DMS153 (cell line): ENCODE data around the gene BMX.

Experiments
- DNase-seq: peaks from one replicate; lab custom pipeline; 2025; lab: John Stamatoyannopoulos, UW

BMX gene

DNA sequence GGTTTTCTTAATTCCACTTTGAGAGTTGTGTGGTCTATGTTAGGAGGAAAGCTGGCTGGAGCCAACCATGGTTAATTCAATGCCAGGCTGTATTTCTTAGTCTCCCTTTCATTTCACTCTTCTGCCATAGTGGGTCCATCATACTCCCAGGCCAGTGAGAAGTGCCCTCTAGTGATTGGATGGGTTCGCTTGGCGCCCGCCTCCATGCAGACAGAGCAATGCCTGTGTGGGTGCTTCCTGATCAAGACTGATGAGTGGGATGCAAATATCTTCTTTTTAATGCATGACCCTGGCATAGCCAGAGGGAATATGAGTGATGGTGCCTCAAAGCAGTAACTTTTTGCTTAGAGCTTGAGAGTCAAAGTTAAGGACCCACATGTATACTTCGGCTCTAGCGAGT is 6.4 kb downstream of the BMX start:
- no peak for DNase-seq

- DNase-seq: no peak
These were observed 9.2 kb downstream of the BMX start for GRCh38 chrX:15509845-15510244.

GRCh38 chrX:15511563-15511962 is 11.0 kb downstream of the BMX start:
- DNase-seq: no peak

- DNase-seq: no peak
These were observed 11.9 kb downstream of the BMX start for GRCh38 chrX:15512401-15512965.

GRCh38 chrX:15514279-15514678 is 13.7 kb downstream of the BMX start:
- no peak for DNase-seq

DNA sequence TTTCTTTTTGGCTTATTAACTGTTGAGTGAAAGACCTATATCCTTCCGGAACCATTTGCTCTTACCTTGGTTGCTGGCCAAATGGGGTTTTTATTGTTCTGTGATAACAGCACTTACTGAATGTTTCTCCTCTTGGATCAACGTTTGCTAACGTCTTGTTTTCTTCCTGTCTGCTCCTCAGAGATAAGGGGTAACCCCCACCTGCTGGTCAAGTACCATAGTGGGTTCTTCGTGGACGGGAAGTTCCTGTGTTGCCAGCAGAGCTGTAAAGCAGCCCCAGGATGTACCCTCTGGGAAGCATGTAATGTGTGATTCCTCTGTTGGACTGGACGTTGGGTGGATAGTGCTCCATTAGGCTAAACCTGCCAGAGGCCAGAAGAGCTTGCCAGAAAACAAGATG is 15.3 kb downstream of the BMX start:
- no peak for DNase-seq

DNA sequence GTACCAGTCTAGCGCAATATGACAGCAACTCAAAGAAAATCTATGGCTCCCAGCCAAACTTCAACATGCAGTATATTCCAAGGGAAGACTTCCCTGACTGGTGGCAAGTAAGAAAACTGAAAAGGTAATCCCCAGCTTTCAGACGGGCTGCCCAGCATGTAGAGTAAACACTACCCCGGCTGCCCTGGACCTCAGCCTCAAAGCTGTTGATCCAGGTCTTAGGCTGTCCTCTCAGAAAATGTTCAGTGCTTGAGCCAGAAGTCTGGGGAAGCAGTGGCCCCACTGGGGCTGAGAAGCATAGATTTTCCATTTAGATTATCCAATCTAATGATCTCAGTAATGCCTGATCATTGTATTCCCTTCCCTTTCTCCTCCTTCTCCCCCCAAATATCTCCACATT is 21.9 kb downstream of the BMX start:
- DNase-seq: no peak

GRCh38 chrX:15523088-15523487 is 22.5 kb downstream of the BMX start:
- DNase-seq: no peak

GRCh38 chrX:15524417-15524816 is 23.8 kb downstream of the BMX start:
- DNase-seq: no peak

GRCh38 chrX:15525664-15526416 is 25.2 kb downstream of the BMX start:
- DNase-seq: peak; percentile 30

DNA sequence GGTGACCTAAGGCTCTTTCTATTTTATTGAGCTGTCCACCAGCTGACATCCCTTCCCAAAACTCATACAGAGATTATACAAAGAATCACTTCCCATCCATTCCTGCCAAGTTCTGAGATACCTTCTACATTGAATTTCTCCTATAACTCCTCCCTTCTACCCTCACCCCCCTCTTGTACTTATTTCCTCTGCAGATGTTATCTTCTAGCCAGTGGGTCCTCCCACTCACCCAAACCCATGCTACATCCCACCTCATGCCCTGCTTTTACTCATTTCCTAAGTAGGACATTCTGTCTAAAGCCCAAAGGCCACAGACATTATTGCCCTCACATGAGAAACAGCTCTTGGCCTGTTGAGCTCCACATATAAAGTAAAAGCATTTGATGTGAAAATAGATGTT is 28.6 kb downstream of the BMX start:
- no peak for DNase-seq

- DNase-seq: no peak
These were observed 29.7 kb downstream of the BMX start for GRCh38 chrX:15530318-15530717.

GRCh38 chrX:15546745-15547144 is 46.1 kb downstream of the BMX start:
- no peak for DNase-seq

DNA sequence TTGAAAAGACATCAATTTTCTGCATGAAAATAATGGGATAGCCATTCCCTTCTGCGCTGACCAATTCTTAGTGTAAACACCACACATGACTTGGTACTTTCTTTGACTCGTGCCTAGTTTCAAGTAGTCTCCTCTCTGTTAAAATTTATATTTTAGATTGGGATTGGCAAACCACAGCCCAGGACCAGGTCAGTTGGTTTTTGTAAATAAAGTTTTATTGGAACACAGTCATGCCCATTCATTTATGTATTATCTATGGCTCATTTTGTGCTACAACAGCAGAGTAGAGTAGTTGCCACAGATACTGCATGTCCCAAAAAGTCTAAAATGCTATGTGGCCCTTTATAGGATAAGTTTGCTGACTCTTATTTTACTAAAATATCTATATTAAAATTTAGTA is 46.7 kb downstream of the BMX start:
- no peak for DNase-seq

DNA sequence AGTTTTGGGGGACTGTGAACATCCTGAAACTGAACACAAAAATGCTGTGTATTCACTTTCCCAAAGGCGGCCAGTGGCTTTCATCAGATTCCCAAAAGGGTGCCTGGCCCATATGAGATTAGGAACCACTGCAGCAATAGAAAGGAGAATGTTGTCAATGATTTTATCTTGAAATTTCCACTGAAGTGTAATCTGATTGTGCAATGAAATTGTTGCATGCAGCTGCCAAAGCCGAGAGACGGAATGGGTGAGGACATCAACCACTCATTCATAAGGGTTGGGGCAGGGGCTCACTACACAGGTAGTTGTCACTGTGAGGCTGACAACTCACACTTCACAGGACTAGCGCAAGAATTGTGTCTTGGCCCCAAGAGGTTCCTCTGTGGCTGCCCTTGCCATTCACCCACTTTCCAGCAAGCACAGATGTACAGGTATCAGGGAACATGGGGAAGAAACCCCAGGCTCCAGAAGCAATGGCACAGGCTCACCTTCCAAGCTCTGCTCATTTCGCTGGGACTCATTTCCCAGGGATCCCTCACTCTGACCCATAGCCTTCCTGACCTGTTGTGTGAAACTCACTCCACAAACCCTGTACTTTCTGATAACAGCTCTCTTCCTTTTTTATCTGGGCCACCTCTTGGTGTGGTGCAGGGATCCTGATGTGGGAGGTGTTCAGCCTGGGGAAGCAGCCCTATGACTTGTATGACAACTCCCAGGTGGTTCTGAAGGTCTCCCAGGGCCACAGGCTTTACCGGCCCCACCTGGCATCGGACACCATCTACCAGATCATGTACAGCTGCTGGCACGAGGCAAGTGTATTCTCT is 48.8 kb downstream of the BMX start:
- no peak for DNase-seq

GRCh38 chrX:15559227-15559626 is 58.6 kb downstream of the BMX start:
- DNase-seq: no peak

DNA sequence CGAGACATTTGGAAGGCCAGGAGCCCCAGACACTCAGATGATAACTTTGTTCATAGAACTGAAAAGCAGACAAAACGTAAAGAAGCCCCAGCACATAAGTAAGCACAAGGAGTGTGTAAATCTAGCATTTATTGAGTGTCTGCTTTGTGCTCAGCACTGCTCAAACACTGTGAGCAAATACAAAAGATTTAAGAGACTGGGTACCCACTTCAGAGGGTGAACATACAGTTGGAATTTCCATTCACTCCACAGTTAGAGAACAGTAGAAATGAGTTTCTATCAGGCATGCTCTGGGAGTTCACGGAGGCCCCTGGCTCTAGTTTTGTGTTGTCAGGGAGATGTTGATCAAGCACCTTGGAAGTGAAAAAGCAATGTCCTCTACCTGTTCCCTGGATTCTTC is 60.3 kb downstream of the BMX start:
- no peak for DNase-seq

DNA sequence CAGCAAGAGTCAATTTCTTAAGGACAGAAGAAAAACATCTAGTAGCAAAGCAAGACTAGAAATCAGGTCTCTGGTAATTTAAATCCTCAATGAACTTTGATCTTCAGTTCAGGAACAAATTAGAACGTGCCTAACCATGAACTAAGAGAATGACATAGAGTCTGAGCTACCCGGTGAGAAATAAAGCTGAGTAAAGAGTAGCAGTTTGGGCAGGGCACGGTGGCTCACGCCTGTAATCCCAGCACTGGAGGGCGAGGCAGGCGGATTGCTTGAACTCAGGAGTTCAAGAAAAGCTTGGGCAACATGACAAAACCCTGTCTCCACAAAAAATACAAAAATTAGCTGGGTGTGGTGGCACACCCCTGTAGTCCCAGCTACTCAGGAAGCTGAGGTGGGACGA is 62.4 kb downstream of the BMX start:
- DNase-seq: no peak

DNA sequence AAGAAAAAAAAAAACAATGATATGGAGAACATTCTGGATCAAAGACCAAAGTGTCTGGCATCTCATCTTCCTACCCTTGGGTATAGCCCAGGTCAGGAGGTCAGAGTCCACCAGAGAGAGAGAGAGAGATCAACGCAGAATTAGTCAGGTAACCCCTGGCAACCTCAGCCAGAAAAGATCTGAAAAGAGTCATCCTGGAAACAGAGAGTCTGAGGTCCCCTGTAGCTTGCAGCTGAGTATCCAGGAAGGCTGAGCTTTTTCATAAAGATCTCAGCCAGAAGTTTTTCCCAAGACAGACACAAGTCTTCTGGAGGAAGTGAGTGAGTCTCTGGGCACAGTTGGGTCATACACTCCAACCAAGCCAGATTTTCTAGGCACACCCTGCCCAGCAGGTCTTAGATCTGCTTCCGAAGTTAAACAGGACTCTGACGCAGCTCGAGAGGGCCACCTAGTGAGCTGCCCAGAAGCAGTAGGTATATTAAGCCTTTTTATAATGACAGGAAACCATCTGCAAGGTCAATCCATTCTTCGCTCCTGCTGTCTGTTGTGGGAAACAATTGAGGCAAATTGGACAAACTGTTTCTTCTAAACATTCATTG is 64.5 kb downstream of the BMX start:
- DNase-seq: peak; percentile 40

DNA sequence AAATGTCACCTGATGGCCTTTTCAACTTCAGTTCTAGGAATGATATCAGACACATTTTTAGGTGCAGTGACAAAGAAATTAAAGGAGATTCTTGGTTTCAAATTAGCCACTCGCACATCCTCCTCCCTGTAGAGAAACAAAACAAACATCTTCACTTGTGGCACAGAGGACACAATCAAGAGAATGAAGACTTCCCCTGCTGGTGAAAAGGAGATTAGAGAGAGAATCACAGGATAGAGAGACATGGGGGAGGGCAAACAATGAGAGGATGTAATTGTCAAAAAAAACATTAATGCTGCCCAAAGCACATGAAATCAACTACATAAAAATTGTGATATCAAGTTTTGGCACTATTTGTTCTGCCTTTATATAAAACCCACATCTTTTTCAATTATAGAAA is 65.6 kb downstream of the BMX start:
- no peak for DNase-seq

DNA sequence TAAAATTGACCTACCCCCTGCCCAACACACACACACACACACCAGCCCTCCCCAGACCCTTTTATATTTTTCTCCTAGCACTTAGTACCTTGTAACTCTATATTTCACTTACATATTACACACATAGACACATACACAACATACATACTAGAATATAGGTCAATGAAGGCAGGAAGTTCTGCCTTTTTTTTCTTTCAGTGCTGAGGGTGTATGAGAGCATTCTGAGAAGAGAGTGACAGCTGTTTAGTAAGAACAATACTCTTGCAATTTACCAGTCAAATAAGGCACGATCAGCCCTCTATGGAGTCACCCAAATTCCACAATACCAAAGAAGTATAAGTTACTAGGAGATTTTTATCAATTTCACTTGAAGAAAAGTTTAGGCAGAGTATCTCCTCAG is 66.7 kb downstream of the BMX start:
- no peak for DNase-seq

DNA sequence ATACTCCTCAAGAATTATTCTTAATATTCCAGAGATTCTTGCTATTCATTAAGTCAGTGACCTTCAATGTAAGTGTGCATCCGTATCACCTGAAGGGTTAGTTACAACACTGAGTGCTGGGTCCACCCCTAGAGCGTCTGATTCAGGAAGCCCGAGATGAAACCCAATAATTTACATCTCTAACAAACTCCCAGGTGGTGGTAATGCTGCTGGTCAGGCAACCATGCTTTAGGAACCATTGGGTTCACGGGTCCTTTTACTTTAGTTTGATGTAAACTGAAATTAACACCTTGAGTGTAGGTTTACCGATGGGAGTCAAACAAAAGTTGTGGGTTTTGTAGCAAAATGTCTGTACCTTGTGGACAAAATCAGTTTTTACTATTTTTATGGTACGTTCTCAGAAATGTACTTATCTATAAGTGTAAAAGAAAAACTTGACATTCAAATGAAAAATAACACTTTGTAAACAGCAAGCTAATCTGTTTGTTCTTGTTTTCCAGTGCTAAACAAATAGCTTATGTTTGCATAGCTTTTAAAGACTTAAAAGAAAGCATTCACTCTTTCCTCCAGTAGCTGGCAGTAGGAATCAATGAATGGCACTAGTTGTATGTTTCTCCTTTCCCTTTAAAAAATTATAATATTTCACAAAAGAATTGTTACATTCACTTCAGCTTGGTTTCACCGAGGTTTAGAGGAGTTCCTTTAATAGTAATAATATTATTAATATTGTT is 67.4 kb downstream of the BMX start:
- no peak for DNase-seq
